Measurements from ENCODE around the gene EPHB4.

The EPHB4 gene

DNA sequence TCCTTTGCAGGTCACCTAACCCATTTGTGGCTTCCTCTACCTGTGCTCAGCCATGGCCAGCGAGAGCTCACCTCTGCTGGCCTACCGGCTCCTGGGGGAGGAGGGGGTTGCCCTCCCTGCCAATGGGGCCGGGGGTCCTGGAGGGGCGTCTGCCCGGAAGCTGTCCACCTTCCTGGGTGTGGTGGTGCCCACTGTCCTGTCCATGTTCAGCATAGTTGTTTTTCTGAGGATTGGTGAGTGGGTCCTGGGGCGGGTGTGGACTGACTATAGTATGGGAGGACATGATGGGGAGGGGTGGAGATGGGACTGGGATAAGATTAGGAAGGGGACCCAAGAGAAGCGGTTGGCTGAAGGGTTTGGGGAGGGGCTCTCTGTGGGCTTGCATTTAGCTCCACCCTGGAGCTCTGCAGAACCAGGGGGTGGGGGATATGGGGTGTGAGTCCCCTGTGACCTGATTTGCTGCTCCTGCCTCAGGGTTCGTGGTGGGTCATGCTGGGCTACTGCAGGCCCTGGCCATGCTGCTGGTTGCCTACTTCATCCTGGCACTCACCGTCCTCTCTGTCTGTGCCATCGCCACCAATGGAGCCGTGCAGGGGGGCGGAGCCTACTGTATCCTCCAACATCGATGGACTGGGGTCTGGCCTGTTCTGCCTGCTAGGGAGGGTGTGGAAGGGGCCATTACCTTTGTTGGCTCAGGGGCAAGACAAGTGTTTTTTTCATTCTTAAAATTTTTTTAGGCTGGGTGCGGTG lies 27.0 kb upstream of the EPHB4 start:
- no peak overlapping the region for H3K4me3 ChIP-seq (ENCODE audit: low read depth, low read length)
- TF ChIP-seq, protein P1, sequence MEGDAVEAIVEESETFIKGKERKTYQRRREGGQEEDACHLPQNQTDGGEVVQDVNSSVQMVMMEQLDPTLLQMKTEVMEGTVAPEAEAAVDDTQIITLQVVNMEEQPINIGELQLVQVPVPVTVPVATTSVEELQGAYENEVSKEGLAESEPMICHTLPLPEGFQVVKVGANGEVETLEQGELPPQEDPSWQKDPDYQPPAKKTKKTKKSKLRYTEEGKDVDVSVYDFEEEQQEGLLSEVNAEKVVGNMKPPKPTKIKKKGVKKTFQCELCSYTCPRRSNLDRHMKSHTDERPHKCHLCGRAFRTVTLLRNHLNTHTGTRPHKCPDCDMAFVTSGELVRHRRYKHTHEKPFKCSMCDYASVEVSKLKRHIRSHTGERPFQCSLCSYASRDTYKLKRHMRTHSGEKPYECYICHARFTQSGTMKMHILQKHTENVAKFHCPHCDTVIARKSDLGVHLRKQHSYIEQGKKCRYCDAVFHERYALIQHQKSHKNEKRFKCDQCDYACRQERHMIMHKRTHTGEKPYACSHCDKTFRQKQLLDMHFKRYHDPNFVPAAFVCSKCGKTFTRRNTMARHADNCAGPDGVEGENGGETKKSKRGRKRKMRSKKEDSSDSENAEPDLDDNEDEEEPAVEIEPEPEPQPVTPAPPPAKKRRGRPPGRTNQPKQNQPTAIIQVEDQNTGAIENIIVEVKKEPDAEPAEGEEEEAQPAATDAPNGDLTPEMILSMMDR (IDR thresholded peaks at IDR 0.05; ENCODE audit: control insufficient read depth, extremely low read depth, insufficient read depth), result no peak
- DNase-seq (ENCODE audit: low read depth), result no peak

DNA sequence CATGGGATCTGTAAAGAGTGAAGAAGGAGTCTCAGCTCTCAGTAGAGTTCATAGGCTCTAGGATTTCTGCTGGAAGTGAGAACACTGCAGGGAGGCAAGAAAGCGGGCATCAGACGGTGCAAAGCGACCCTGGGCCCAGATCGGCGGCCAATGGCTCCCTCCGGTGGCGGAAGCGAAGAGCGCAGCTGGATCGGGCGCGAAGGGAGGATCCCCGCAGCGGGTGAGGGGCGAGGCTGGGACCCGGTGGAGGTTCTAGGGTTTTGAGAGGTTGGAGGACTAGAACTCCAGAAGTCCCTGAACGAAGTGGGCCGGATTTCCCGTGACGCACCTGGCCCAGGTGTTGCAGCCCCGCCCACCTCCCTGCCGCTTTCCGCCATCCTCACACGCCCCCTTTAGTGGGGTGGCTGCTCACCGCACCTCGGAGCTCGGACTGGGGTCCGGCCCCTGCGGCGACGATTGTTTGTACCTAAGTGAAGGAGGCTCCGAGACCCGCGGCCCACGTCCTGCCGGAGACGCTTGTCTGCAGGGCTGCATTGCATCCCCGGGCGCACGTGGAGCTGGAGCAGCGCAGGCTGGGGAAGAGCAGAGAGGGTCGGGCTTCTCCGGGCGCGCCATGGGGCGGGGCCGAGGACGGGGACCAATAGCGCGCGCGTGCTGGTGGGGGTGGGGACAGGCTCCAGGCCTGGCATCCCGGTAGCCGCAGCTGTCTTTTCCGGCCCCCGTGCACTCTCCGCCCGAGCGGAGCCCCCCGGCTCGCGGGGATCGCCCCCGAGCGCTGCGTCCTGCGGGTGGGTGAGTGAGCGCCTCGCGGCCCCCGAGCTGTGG lies 24.9 kb upstream of the EPHB4 start, which contains the start of gene SLC12A9:
TSS of gene SLC12A9 (plus strand) at position 666 of the 825 bp plus-strand sequence. CDS start 1,485 bp downstream, outside the sequence.
- DNase-seq (ENCODE audit: low read depth), result peak; percentile 71
- peak within 1 kb of the TSS; percentile 81 for H3K4me3 ChIP-seq (ENCODE audit: low read depth, low read length)
- TF ChIP-seq, protein P1 (IDR thresholded peaks at IDR 0.05; ENCODE audit: control insufficient read depth, extremely low read depth, insufficient read depth), result peak; percentile 89

DNA sequence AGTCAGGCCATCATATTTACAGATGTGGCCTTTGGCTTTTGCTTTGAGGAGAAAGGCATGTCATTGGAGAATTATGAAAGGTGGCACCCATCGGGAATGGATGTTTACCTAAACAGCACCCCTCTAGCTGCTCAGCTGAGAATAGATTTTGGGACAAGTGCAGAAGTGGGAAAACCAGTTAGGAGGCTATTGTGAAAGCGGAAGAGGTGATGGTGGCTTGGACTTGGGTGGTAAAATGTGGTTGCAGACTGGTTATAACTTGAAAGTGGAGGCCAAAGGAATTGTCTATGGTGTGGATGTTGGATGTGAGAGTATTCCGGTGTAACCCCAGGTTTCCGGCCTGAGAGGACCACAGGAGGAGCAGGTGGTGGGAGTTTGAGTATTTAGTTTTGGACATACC lies 20.0 kb upstream of the EPHB4 start:
- no peak for DNase-seq (ENCODE audit: low read depth)
- no peak overlapping the region for H3K4me3 ChIP-seq (ENCODE audit: low read depth, low read length)
- TF ChIP-seq, protein P1 (IDR thresholded peaks at IDR 0.05; ENCODE audit: control insufficient read depth, extremely low read depth, insufficient read depth), result no peak

DNA sequence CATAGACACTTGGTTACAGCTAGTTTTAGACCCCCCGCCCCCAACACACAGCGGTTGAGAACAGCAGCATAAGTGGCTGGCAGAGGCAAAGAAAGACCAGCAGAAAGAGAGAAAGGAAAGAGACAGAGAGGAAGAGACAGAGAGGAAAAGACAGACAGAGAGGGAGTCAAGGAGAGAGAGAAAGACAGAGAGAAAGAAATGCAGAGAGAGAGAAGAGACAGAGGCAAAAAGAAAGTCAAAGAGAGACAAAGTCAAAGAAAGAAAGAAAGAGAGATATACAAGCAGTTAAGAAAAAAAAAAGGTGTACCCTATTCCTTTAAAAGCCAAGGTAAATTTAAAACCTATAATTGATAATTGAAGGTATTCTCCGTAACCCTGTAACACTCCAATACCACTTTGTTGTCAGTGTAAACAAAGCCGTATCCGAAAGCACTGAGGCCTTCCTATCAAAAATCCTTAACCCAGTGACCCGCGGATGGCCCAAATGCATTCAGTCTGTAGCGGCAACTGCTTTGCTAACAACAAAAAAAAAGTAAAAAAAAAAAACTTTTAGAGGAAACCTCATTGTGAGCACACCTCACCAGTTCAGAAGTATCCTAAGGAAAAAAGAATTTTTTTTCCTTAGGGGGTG lies 13.3 kb upstream of the EPHB4 start:
- TF ChIP-seq, protein P1 (IDR thresholded peaks at IDR 0.05; ENCODE audit: control insufficient read depth, extremely low read depth, insufficient read depth), result no peak
- no peak for DNase-seq (ENCODE audit: low read depth)
- no peak overlapping the region for H3K4me3 ChIP-seq (ENCODE audit: low read depth, low read length)

DNA sequence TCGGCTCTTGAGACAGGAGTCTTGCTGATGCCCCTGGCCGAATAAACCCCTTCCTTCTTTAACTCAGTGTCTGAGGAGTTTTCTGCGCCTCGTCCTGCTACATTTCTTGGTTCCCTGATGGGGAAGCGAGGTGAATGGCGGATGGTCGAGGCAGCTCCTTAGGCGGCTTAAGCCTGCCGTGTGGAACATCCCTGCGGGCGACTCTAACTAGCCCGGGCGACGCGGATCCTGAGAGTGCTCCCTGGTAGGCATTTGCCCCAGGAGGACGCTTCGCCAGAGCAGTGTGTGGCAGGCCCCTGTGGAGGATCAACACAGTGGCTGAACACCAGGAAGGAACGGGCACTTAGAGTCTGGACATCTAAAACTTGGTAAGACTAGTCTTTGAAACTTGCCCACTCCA lies 12.0 kb upstream of the EPHB4 start:
- no peak for DNase-seq (ENCODE audit: low read depth)
- TF ChIP-seq, protein P1 (IDR thresholded peaks at IDR 0.05; ENCODE audit: control insufficient read depth, extremely low read depth, insufficient read depth), result no peak
- H3K4me3 ChIP-seq (ENCODE audit: low read depth, low read length), result no peak overlapping the region

DNA sequence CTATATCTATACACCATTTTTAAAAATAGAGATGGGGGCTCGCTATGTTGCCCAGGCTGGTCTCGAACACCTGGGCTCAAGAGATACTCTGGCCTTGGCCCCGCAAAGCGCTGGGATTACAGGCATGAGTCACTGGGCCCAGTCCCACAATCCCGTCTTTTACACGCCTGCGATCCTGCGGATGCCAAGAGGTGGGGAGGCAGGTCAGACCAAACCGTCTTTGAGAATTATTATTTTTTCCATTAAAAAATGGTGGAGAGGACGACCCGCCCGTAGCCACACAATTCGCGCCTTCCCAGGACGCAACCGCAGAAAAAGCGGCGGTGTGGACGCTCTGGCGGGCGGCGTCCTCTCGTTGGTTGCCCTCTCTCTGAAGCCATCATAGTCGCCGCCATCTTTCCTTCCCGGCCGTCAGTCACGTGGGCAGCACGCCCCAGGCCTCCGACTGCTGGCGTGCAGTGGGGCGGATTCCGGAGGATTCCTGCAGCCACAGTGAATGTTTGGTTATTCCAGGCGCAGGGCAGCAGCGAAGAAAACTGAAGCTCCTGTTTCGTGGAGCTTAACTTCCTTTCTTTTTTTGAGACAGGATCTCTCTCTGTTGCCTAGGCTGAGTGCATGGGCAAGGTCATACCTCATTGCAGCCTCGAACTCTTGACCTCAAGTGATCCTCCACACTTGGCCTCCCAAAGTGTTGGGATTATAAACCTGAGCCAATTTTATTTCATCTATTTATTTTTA lies 9.9 kb upstream of the EPHB4 start:
- no peak for DNase-seq (ENCODE audit: low read depth)
- H3K4me3 ChIP-seq (ENCODE audit: low read depth, low read length), result no peak overlapping the region
- TF ChIP-seq, protein P1 (IDR thresholded peaks at IDR 0.05; ENCODE audit: control insufficient read depth, extremely low read depth, insufficient read depth), result no peak

Data from LNCaP clone FGC (cell line).